ENCODE measurements around the gene MRFAP1L1. TPM values are rescaled to one million over a fixed set of nuclear protein-coding genes. Genes with fewer than 3 reads are reported as not detected.

MRFAP1L1 gene
- total and polyA plus RNA-seq, 2 donors from 2014 or later = 57.1 to 69.1 TPM

- intact Hi-C loops (cut with DNase I) = no loop called here
Observed at GRCh38 chr4:6684656-6685055, 25.0 kb downstream of the MRFAP1L1 start.

GRCh38 chr4:6682862-6683590 is 26.6 kb downstream of the MRFAP1L1 start:
- no peak overlapping the region for H3K9ac ChIP-seq (ENCODE audit: low read length in 3 of 3)
- FAIRE-seq = no peak
- no peak for TF ChIP-seq CTCF (IDR thresholded peaks at IDR 0.05; ENCODE audit: borderline replicate concordance, extremely low read depth, insufficient read depth)
- no peaks in the 10 kb centered on the region for H3K36me3 ChIP-seq (ENCODE audit: control insufficient read depth in 2 of 3, insufficient read depth in 3 of 3, low read length in 3 of 3)
- DNase-seq = no peak
- intact Hi-C loops (cut with DNase I) = no loop called here
- H3K9me3 ChIP-seq (ENCODE audit: control insufficient read depth in 2 of 3, insufficient read depth in 1 of 3, low read length in 3 of 3) = peaks cover 0 to 4% (median 0%) of the 10 kb centered on the region in 3 donors
- H3K4me1 ChIP-seq (ENCODE audit: control insufficient read depth in 2 of 3, insufficient read depth in 2 of 3, low read depth in 1 of 3, low read length in 3 of 3) = no peaks in the 10 kb centered on the region
- no peaks in the 10 kb centered on the region for H3K27me3 ChIP-seq (ENCODE audit: control insufficient read depth, insufficient read depth, low read length)
- no peak overlapping the region for H3K27ac ChIP-seq (ENCODE audit: low read depth in 2 of 2, low read length in 2 of 2)
- no peak overlapping the region for H3K4me3 ChIP-seq (ENCODE audit: low read length in 3 of 3)

More at GRCh38 chr4:6684656-6685055, 25.0 kb downstream of the MRFAP1L1 start:
- no peak for TF ChIP-seq CTCF (IDR thresholded peaks at IDR 0.05; ENCODE audit: borderline replicate concordance, extremely low read depth, insufficient read depth)
- Histone ChIP-seq H3K36me3 (ENCODE audit: control insufficient read depth in 2 of 3, insufficient read depth in 3 of 3, low read length in 3 of 3) (no peaks in the 10 kb centered on the region), H3K27ac (ENCODE audit: low read depth in 2 of 2, low read length in 2 of 2) (no peak overlapping the region), H3K4me1 (ENCODE audit: control insufficient read depth in 2 of 3, insufficient read depth in 2 of 3, low read depth in 1 of 3, low read length in 3 of 3) (no peaks in the 10 kb centered on the region), H3K4me3 (ENCODE audit: low read length in 3 of 3) (no peak overlapping the region), H3K27me3 (ENCODE audit: control insufficient read depth, insufficient read depth, low read length) (no peaks in the 10 kb centered on the region), H3K9ac (ENCODE audit: low read length in 3 of 3) (no peak overlapping the region), H3K9me3 (ENCODE audit: control insufficient read depth in 2 of 3, insufficient read depth in 1 of 3, low read length in 3 of 3) (peaks cover 0 to 4% (median 0%) of the 10 kb centered on the region in 3 donors)
- DNase-seq (no peak), FAIRE-seq (no peak)

- DNase-seq = no peak
- TF ChIP-seq CTCF (IDR thresholded peaks at IDR 0.05; ENCODE audit: borderline replicate concordance, extremely low read depth, insufficient read depth) = no peak
- intact Hi-C loops (cut with DNase I) = no loop called here
- Histone ChIP-seq H3K27ac (ENCODE audit: low read depth in 2 of 2, low read length in 2 of 2) (no peak overlapping the region), H3K27me3 (ENCODE audit: control insufficient read depth, insufficient read depth, low read length) (no peaks in the 10 kb centered on the region), H3K4me1 (ENCODE audit: control insufficient read depth in 2 of 3, insufficient read depth in 2 of 3, low read depth in 1 of 3, low read length in 3 of 3) (peaks cover 0 to 5% (median 0%) of the 10 kb centered on the region in 3 donors), H3K4me3 (ENCODE audit: low read length in 3 of 3) (no peak overlapping the region), H3K9ac (ENCODE audit: low read length in 3 of 3) (no peak overlapping the region), H3K9me3 (ENCODE audit: control insufficient read depth in 2 of 3, insufficient read depth in 1 of 3, low read length in 3 of 3) (peaks cover 0 to 4% (median 0%) of the 10 kb centered on the region in 3 donors), H3K36me3 (ENCODE audit: control insufficient read depth in 2 of 3, insufficient read depth in 3 of 3, low read length in 3 of 3) (no peaks in the 10 kb centered on the region)
- FAIRE-seq = no peak
Observed at GRCh38 chr4:6681191-6681590, 28.5 kb downstream of the MRFAP1L1 start.

Measured in kidney (tissue), 14 donors.